ENCODE data around the gene CATSPERE.

GRCh38 chr1:244672946-244673682 lies 212.0 kb downstream of the CATSPERE start:
- TF ChIP-seq EZH2 (IDR thresholded peaks at IDR 0.05; ENCODE audit: borderline replicate concordance, low read length) = no peak
- TF ChIP-seq CTCF (conservative IDR thresholded peaks at IDR 0.05 in 1 of 2, IDR thresholded peaks at IDR 0.05 in 1 of 2; ENCODE audit: extremely low read depth in 1 of 2, insufficient read depth in 1 of 2, low read depth in 1 of 2, low read length in 2 of 2) = no peak

All from mammary epithelial cell (primary cell).